HG03060 (cell line): ENCODE results near the gene EN2.

ENCODE experiments used
- ATAC-seq: cut with Tn5 transposase; IDR thresholded peaks from one replicate; pipeline ENCODE4 v1.9.1; 2021; ENCODE audit warnings: low read depth, moderate number of reproducible peaks; ENCODE audit not compliant: unreplicated experiment

EN2 gene

DNA sequence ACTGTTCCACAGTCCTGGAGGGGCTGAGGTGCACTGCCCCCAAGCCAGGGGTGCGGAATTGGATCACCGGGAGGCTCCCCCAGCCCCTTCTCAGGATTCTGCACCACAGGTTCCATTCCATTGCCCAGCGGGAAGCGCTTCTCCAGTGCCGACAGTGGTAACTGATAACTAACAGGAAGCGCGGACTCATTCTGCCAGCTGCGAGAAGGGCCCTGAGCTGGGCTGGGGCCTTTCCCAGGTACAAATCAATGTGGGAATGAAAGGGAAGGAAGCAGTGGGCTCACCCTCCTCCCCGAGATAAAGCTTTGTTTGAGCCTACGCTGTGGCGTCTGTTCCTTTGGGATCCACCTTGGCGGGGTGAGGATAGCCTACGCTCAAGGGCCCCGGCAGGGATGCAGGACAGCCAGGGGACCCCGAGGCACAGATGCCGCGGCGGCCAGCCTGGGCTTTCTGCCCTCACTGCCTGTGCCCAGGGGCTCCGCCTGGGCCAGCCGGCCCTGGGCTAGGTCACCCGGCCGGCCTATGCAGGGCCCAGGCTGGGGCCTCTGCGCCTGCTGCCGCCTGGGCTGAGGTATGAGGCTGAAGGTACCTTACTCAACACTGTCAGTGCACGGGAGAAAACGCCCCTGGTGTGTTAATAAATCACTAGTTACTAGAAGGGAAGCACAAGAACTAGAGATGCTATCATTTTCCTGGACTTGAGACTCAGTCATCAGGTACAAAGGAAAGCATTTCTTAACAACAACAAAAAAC lies 39.4 kb downstream of the EN2 start:
- ATAC-seq: no peak

DNA sequence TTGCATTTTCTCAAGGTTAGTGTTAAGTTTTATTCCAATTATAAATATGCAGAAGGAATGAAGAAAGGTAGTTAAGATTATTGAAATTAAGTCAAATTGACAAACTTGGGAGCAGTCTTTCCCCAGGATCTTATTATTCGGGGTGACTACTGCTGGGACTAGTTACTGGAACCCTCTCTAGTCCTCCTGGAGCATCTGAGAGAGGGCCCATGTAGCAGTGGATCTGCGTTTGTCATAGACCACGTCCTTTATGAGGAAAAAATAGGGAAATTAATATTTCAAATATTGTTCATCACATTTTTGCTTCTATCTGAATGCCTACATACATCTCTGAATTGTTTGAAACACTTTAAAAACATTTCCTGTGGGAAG lies 47.5 kb downstream of the EN2 start:
- ATAC-seq: no peak

DNA sequence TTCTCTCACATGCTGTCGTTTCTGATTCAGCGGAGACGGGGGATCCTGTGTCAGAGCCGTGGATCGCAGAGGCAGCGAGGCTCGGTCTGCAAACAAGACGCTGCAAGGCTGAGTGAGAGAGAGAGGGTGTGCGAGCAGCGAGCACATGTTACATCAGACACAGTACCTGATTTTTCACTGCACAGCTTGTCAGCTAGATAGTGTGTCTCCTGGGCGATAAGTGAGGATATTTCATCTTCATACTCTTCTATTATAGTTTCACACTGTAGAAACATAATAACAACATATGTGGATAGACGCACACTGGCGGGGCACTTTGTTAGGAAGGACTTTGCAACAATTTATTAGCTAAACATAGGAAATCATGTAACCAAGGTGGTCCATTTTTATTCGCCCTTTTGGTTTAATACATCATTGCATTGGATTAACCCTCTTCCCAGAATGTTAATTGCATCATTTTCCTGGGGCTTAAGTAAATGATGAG lies 49.0 kb downstream of the EN2 start:
- no peak for ATAC-seq

DNA sequence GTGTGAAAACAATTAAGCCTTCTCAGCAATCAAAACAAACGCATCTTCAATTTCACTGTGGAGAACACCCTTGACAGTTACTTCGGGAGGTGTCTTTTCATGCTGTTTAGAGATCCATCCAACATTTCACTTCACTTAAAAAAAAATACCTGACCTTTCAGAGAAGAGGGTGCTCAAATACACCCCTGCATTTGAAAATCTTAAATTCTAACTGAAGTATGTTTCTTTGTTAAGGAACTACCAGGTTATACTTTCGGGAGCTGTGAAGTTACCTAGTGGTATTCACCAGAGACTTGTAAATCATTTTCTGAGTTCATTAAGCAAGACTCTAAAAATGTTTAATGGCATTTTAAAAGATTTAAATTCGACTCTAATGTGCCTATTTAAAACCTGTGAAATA lies 49.6 kb downstream of the EN2 start:
- ATAC-seq: no peak

DNA sequence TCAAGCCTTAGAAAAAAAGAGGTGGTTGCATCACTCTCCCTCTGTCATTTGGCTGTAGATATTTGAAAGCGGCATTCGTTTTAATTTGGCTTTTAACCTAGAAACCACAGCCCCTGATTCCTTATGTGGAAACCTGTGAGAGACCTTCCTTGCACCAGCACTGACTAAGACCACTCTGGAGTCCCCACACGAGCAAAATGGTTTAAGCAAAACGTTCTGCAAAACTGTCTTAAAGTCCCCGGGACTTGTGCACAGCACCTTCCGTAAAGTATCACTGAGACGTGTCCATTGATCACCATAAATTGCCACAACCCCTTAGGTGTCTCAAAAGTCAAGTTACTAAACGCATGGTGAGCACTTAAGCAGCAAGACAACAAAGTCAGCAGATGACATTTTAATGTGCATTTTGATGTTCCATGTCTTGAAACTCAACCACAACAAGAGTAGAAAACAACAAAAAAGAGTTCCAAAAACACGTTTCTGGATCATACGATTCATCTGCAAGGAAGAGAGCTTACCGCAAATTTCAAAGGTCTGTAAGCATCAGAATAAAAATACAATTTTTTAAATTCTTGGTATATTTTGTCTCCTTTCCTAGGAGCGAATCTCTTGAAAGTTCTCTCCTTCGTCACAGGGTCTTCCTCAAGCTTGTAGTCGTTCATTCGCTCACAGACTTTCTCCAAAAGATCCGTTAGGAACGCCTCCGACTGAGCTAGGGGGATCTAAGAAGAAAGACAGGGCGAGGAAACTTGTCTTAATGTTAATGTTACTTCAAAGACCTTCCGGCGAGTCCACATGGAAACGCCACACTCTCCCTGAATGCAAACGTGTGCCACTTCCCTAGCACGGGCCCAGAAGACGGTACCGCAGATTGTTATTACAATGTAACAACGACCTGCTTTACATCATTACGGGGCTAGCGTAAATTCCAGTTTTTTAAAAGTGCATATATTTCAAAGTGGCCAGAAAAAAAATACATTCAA lies 50.7 kb downstream of the EN2 start:
- ATAC-seq: no peak

DNA sequence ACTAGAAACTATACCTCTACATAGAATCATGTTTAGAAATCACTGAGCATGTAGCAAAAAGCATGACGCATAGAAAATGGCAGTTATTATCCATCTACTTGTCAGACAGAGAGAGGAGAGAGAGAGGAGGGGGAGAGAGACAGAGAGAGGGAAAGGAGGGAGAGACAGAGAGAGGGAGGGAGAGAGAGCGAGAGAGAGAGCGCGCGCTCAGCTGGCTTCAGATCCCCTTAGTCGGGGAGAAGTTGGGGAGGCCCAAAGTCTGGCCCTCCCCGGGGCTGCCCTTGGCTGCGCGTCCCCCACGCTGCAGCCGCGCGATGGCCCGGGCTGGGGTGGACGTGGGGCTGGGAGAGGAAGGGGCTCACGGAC lies 51.4 kb downstream of the EN2 start:
- ATAC-seq: no peak

DNA sequence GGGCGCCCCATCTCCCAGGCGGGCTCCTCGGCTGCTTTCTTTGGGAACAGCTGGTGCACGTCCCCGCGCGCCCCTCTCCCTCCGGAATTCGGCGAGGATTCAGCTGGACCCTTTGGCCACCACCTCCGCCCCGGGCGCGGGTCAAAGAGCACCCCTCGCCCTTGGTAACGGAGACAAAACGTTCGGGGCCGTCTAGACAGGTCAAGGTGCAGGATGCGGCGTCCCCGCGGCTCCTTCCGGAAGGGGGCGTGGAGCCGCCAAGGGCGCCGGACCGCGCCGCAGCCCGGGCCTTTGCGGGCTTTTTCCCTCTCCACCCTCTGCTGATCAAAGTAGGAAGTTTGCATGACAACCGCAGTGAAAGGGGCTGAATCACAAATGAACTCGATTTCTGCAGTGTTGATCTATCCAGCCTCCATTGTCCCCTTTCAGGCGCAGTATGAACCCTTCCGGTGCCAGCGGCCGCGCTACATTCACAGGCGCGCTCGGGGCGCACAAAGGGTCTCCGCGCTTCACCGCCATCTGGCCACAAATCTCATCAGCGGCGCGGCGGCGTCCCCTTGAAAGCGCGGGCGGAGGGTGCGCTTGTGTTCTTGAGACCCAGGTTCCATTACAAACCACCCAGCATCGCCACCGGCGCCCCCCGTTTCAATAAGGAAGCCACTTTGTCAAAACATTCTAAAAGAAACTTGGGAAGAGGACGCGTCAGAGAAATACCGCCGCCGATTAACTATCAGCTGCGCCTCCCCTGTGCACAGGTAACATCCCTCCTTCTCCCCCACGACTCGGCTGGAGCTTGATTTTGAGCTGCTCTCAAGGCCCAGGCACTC lies 52.0 kb downstream of the EN2 start:
- no peak for ATAC-seq

DNA sequence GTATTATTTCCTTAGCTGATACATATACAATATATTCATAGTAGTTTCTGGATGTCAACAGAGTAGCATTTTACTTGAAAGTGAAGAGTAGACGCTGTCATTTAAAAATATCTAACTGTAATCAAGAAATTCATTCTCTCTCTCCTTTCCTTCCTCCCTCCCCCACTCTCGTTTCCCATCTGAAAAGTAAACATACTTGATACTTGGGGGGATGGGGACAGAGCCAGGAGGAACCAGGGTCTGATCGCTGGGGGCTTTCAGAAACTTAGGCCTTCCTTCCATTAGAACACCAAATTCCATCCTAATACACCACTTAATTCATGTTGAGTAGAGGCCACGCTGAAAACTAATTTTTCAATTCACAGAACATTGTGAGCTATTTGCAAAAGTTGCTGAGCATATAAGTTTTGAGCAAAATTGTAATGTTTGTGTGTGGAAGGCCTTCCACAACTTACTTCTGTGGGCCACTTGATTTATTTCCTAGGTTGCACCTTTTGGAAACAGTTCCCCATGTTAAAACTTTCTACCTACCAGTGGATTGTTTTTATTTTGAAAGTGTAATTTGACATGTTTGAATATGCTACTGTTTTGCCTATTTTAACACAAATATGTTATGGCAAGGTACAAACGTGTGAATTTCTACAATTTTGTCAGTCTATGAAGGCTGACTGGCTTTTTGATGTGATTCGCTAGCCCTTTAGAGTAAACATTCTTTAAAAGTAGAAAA lies 53.2 kb downstream of the EN2 start:
- no peak for ATAC-seq

DNA sequence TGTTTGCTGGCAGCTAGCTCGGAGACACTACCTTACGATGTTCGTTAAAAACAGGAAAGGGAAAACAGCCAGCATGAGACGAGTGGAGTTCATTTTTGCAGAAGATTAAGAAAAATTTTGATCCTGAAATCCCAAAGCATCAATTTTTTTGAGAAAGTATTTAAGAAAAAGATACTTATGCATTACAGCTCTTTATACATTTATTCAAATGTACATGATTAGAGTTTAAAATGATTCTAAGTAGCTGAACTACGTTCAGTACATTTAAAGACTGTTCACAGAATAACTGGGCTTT lies 53.7 kb downstream of the EN2 start:
- ATAC-seq: no peak

DNA sequence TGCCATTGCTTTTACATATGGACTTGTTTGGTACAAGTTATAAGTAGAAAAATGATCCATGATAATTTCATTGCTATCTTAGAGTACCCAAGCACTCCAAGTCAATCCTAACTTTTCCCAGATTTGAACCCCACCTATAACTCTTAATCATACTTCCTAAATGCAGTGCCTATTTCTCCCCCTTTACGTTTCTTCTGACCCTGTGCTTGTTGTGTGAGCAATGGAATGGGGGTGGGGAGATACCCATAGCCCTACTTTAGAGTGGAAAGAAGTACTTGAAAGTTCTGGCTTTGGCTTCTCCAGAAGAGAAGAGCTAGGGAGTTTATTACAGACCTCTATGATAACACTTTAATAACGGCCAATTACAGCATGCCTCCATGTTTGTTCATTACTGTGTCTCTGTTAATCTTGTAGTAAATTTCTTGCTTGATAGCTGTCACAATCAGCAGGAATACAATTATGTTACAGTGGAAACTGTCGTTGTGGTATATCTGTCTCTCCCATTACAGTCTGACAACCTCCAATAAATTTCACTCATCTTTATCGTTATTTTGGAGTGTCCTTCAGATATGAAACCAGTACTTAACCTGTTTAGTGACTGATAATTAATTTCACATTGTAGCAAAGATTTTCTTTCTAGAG lies 54.4 kb downstream of the EN2 start:
- ATAC-seq: no peak

DNA sequence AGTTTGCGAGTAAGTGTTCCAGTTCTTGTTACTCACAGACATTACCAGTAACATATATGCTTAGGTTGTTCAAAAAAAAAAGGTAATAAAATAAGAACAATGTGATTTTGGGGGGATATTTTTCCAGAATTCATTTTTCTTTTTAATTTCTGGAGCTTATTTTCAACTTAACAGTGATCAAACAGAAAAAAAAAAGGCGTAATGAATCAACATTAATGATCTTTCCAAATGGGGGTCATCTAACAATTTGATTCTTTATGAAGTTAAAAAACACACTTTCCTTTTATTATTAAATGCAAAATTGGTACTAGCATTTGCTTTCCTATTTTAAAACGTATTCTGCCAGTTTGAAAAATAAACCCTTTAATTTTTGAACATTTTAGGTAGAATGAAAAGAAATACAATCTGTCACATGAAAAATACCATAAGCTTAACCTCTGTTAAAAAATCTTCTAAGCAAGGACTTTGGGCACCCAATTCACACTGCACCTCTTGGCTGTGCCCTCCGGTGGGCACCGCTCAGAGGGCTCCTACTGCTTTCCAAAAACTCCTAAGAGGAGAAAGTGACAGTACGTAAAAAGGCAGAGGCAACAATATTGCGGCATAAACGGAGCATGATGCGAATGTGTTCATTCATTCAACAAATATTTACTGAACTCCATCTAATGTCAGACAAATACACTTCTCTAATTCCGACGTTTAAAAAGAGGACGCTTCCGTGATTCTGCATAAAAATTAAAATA lies 55.8 kb downstream of the EN2 start:
- ATAC-seq: no peak

DNA sequence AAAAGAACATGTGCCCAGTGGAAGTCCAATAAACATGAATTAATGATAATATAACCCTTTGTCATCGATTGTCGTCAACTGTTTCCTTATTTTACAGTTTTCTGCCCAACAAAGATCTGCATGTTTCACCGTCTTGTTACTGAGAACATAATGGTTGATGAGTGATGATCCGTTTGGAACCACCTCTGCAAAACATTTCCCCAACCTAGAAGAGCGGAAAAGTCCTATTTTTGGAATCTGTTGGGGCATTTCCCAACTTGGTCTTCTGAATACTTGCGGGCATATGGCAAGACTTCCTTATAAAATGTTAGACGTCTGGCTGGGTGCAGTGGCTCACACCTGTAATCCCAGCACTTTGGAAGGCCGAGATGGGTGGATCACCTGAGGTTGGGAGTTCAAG lies 56.4 kb downstream of the EN2 start:
- no peak for ATAC-seq
